Erythroblast (primary cell): Measurements from ENCODE around the gene PIP4K2A.

ENCODE experiments used
- GATA1 ChIP-seq: IDR thresholded peaks from 2 replicates; pipeline ENCODE4 v1.6.1; 2011; ENCODE audit warnings: low read depth, mild to moderate bottlenecking, control low read depth, low read length, moderate library complexity
- POLR2A ChIP-seq: IDR thresholded peaks from 2 replicates; pipeline ENCODE4 v1.6.1; 2011; ENCODE audit warnings: mild to moderate bottlenecking, low read length

DNA sequence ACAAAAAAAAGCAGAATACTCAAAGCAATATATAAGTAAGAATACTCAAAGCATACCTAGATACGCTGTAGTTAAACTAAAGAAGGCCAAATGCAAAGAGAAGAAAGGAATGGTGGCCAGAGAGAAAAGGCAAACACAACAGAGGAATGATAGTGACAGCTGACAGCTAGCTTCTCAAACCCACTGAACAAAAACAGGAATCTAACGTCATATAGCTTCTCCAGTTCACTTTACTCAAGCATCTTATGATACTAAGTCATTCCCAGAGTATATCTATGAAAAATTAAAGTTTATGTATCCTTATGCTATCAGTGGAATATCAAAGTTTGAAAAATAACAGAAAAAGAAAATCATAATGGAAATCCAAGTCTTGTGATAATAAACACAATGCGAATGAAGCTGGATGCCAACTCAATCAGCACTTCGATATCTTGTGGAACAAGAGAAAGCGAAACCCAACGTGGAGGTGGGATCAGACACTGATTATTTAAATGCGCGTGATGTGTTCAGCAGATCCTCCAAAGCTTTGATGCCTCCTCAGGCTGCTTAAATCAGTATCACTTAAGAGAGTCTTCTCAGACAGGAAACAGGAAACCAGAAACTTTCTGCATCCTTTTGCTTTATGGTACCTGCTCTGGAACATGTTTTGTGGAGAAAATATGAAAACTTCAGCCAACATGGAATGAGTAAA, 102.8 kb downstream of the PIP4K2A start:
- TF ChIP-seq POLR2A = no peak
- TF ChIP-seq GATA1 = no peak
